Vagina (tissue), 2 donors: ENCODE measurements around the gene SZRD1. TPM values are rescaled to one million over a fixed set of nuclear protein-coding genes. Genes with fewer than 3 reads are reported as not detected.

Experiments used
- DNase-seq, 2 donors: peaks; one replicate each; pipeline ENCODE4 v3.0.0-alpha.2; 2017; ENCODE audit errors: extremely low spot score in 2 of 2
- H3K27ac ChIP-seq: fragments of 200-600 bp; sonication (generic); one replicate; pipeline ENCODE4 v1.5.1; 2019
- H3K27me3 ChIP-seq: fragments of 200-600 bp; sonication (generic); one replicate; pipeline ENCODE4 v1.5.1; 2019
- H3K36me3 ChIP-seq, 2 donors: fragments of 200-600 bp; sonication (generic); one replicate each; pipeline ENCODE4 v1.5.1; 2017 to 2019
- H3K4me1 ChIP-seq: fragments of 200-600 bp; sonication (generic); one replicate; pipeline ENCODE4 v1.5.1; 2019
- H3K4me3 ChIP-seq, 2 donors: fragments of 200-600 bp; sonication (generic); 1 replicate in 1 of 2; 2 replicates in 1 of 2; pipeline ENCODE4 v1.5.1; 2016 to 2019
- H3K9me3 ChIP-seq: fragments of 200-600 bp; sonication (generic); one replicate; pipeline ENCODE4 v1.5.1; 2019
- CTCF ChIP-seq, 3 experiments: fragments of 450-650 bp in 2 of 3; fragments of 200-600 bp in 1 of 3; sonication (generic) in 1 of 3; IDR thresholded peaks; one replicate each; pipeline ENCODE4 v1.5.1; 2017 to 2019; ENCODE audit warnings: antibody characterized with exemption in 3 of 3, mild to moderate bottlenecking in 2 of 3, moderate library complexity in 2 of 3
- POLR2A ChIP-seq, 2 donors: fragments of 450-650 bp; IDR thresholded peaks; one replicate each; pipeline ENCODE4 v1.6.1; 2017; ENCODE audit warnings: antibody characterized with exemption in 2 of 2, mild to moderate bottlenecking in 2 of 2, moderate library complexity in 2 of 2
- POLR2AphosphoS5 ChIP-seq, 2 donors: sonication (generic); formaldehyde crosslinking; IDR thresholded peaks; one replicate each; pipeline ENCODE4 v1.9.0; 2017; ENCODE audit warnings: antibody characterized with exemption in 2 of 2, mild to moderate bottlenecking in 2 of 2, low read depth in 1 of 2; ENCODE audit not compliant: insufficient read depth in 1 of 2
- intact Hi-C: fragments of 100-400 bp; cut with DNase I; formaldehyde crosslinking; loops from one replicate; pipeline ENCODE4 v1.15.1; 2023
- total RNA-seq: library from RNA; depleted of rRNA; stranded (reverse); fragments of >200 nt; gene quantifications from one replicate; pipeline ENCODE4 v1.2.3, GENCODE V29; 2016

The SZRD1 gene
- total RNA-seq, 1 donor from 2014 or later = 52.3 TPM

- H3K27me3 ChIP-seq = no peaks in the 10 kb centered on the region
- no peaks in the 10 kb centered on the region for H3K9me3 ChIP-seq
- H3K27ac ChIP-seq = peak overlapping the region; percentile 96
- peak overlapping the region; percentile 83 to 92 for H3K4me3 ChIP-seq
- H3K4me1 ChIP-seq = peaks cover 52% of the 10 kb centered on the region
- intact Hi-C loops = loop anchor here (10.0 kb wide), 1 partner anchor 293 kb away; the partner anchor contains the start of gene FAM131C
- H3K36me3 ChIP-seq = no peaks in the 10 kb centered on the region
- no peak for DNase-seq
- TF ChIP-seq POLR2AphosphoS5 (IDR thresholded peaks at IDR 0.05; ENCODE audit: insufficient read depth in 1 of 2, low read depth in 1 of 2) = no peak
- no peak for TF ChIP-seq CTCF (IDR thresholded peaks at IDR 0.05)
- no peak for TF ChIP-seq POLR2A (IDR thresholded peaks at IDR 0.05)
Measured at GRCh38 chr1:16367968-16368890, 1.2 kb downstream of the SZRD1 start.

- DNase-seq = no peak
- H3K9me3 ChIP-seq = no peaks in the 10 kb centered on the region
- H3K27me3 ChIP-seq = no peaks in the 10 kb centered on the region
- H3K27ac ChIP-seq = no peak overlapping the region
- peaks cover 66% of the 10 kb centered on the region for H3K4me1 ChIP-seq
- intact Hi-C loops = loop anchor here (10.0 kb wide), 1 partner anchor 295 kb away; the partner anchor contains the start of gene FAM131C
- TF ChIP-seq POLR2A (IDR thresholded peaks at IDR 0.05) (no peak), POLR2AphosphoS5 (IDR thresholded peaks at IDR 0.05; ENCODE audit: insufficient read depth in 1 of 2, low read depth in 1 of 2) (no peak), CTCF (IDR thresholded peaks at IDR 0.05) (no peak)
- no peak overlapping the region for H3K4me3 ChIP-seq
- no peaks in the 10 kb centered on the region for H3K36me3 ChIP-seq
Measured at GRCh38 chr1:16369821-16370220, 2.8 kb downstream of the SZRD1 start.

DNA sequence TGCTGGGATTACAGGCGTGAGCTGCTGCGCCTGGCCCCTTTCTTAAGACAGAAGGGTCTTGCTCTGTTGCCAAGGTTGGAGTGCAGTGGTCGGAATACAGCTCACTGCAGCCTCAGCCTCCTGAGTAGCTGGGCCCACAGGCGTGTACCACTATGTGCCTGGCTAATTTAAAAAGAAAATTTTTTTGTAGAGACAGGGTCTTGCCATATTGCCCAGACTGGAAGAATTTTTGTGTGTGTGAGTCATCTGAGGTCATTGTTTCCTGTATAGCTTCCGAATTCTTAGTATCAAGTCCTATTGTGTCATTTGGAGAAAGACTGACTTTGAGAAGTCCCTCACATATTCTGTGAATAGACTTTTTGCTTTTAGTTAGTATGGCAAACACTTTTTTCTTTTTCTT, 4.7 kb downstream of the SZRD1 start:
- DNase-seq = no peak
- H3K27me3 ChIP-seq = no peaks in the 10 kb centered on the region
- no peak overlapping the region for H3K27ac ChIP-seq
- no peak overlapping the region for H3K4me3 ChIP-seq
- no peaks in the 10 kb centered on the region for H3K36me3 ChIP-seq
- H3K4me1 ChIP-seq = peaks cover 85% of the 10 kb centered on the region
- no peak for TF ChIP-seq CTCF (IDR thresholded peaks at IDR 0.05)
- intact Hi-C loops = no loop called here
- no peaks in the 10 kb centered on the region for H3K9me3 ChIP-seq

DNA sequence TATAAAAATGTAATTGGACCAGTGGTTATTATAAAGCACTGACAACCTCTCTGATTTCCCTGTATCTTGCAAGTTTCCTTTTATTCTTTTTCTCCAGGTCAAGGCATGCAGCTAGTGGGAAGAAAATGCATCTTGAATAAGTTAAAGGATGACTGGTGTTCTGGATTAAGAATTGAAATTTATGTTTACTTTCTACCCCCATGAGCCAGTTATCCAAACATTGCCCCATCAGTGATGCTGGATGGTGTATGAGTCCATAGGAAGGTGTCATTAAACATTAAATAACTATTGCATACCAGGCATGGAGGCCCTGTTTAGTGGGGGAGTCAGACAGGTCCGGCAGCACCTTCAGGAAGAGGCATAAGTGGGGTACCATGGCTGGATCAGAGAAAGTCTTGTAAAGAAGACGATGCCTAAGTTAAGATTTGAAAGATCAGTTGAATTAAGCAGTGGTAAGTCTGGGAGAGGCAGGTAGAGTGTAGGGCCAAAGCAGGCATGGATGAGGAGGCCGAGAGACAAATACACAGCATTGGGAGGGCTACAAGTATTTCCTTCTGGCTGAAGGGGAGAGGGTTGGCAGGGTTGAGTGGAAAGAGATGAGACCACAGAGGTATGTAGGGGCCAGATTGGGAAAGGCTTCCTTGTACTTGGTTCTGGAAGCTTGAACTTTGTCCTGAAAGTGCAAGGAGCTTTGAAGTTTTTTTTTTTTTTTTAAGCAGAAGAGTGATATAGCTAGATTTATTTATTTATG, 5.7 kb downstream of the SZRD1 start:
- peaks cover 95% of the 10 kb centered on the region for H3K4me1 ChIP-seq
- TF ChIP-seq POLR2AphosphoS5 (IDR thresholded peaks at IDR 0.05; ENCODE audit: insufficient read depth in 1 of 2, low read depth in 1 of 2) = no peak
- no peak for TF ChIP-seq CTCF (IDR thresholded peaks at IDR 0.05)
- TF ChIP-seq POLR2A (IDR thresholded peaks at IDR 0.05) = no peak
- intact Hi-C loops = no loop called here

More for the DNA sequence above, 5.7 kb downstream of the SZRD1 start:
- H3K27ac ChIP-seq = no peak overlapping the region
- H3K36me3 ChIP-seq = no peaks in the 10 kb centered on the region
- no peak for DNase-seq
- no peaks in the 10 kb centered on the region for H3K9me3 ChIP-seq
- H3K27me3 ChIP-seq = no peaks in the 10 kb centered on the region
- no peak overlapping the region for H3K4me3 ChIP-seq
